Fibroblast of lung (primary cell): ENCODE measurements around the gene MPC1.

ENCODE experiments used
- CTCF ChIP-seq, 2 donors: IDR thresholded peaks in 1 of 2; conservative IDR thresholded peaks in 1 of 2; 1 replicate in 1 of 2; 2 replicates in 1 of 2; pipeline ENCODE4 v1.5.1; 2011 to 2012; ENCODE audit warnings: low read length in 2 of 2, control low read depth in 1 of 2, inconsistent platforms in 1 of 2, low read depth in 1 of 2, mild to moderate bottlenecking in 1 of 2
- EZH2 ChIP-seq: IDR thresholded peaks from 2 replicates; pipeline ENCODE4 v1.5.1; 2012; ENCODE audit warnings: low read length, control low read depth, mild to moderate bottlenecking; ENCODE audit errors: missing control alignments

- TF ChIP-seq CTCF (conservative IDR thresholded peaks at IDR 0.05 in 1 of 2, IDR thresholded peaks at IDR 0.05 in 1 of 2; ENCODE audit: low read depth in 1 of 2, low read length in 2 of 2) (no peak), EZH2 (no peak)
Observed at GRCh38 chr6:166317261-166318212, 65.2 kb downstream of the MPC1 start.
